ENCODE data around the gene C2orf72. TPM values are rescaled to one million over a fixed set of nuclear protein-coding genes. Genes with fewer than 3 reads are reported as not detected.

The C2orf72 gene
- total and polyA plus RNA-seq, 2 donors (not counting 1 experiment from before 2014, with no cell fraction given): not detected

GRCh38 chr2:230990131-230990898, 47.0 kb upstream of the C2orf72 start:
- POLR2A ChIA-PET: no interaction called here
- DNase-seq (no peak), ATAC-seq (ENCODE audit: low read depth) (no peak)
- Mint-ChIP-seq H3K27me3 (peaks cover 30% of the 10 kb centered on the region), H3K4me1 (peaks cover 6% of the 10 kb centered on the region), H3K9me3 (ENCODE audit: insufficient read depth) (no peaks in the 10 kb centered on the region), H3K4me3 (no peak overlapping the region), H3K27ac (no peak overlapping the region)
- CTCF ChIA-PET: interaction anchor here (8.7 to 9.7 kb wide), 2 partner anchors 142 to 165 kb away, joined by 93 to 200 read pairs; no protein-coding TSS in a partner anchor
- WGBS (ENCODE audit: insufficient coverage): 58% methylated on average over 70 of the region's 70 CpGs
- Histone ChIP-seq H3K4me3 (ENCODE audit: control extremely low read depth in 1 of 5, extremely low read depth in 1 of 5, insufficient read depth in 1 of 5, low read depth in 2 of 5, low read length in 4 of 5) (no peak overlapping the region), H3K27ac (ENCODE audit: low read length in 2 of 2) (no peak overlapping the region), H3K4me1 (ENCODE audit: control insufficient read depth in 2 of 2, insufficient read depth in 2 of 2, low read length in 2 of 2) (peaks cover 6 to 8% of the 10 kb centered on the region in 2 donors), H3K79me2 (ENCODE audit: control insufficient read depth, insufficient read depth, low read length) (no peaks in the 10 kb centered on the region), H2AFZ (ENCODE audit: insufficient read depth, low read depth, low read length, poor library complexity, severe bottlenecking) (no peak overlapping the region), H3K27me3 (replicated peaks in 1 of 4; ENCODE audit: control extremely low read depth in 1 of 4, control insufficient read depth in 3 of 4, insufficient read depth in 4 of 4, low read length in 3 of 4) (peaks cover 0 to 20% (median 2%) of the 10 kb centered on the region in 4 experiments), H3K36me3 (replicated peaks in 1 of 2; ENCODE audit: control extremely low read depth in 1 of 2, control insufficient read depth in 1 of 2, extremely low read depth in 1 of 2, insufficient read depth in 2 of 2, low read length in 1 of 2) (no peaks in the 10 kb centered on the region), H4K20me1 (ENCODE audit: control insufficient read depth, insufficient read depth, low read length, poor library complexity, severe bottlenecking) (no peaks in the 10 kb centered on the region), H3K4me2 (replicated peaks; ENCODE audit: low read depth, low read length, poor library complexity, severe bottlenecking) (no peak overlapping the region), H3K9ac (ENCODE audit: low read length) (no peak overlapping the region), H3K9me3 (ENCODE audit: control extremely low read depth in 1 of 3, control insufficient read depth in 2 of 3, insufficient read depth in 1 of 3, low read length in 2 of 3) (no peaks in the 10 kb centered on the region)
- intact Hi-C loops (cut with micrococcal nuclease): no loop called here
- no peak for TF ChIP-seq EZH2 (IDR thresholded peaks at IDR 0.05; ENCODE audit: borderline replicate concordance, insufficient read depth, low read depth, low read length, poor library complexity, severe bottlenecking)
- no peak for TF ChIP-seq CTCF (IDR thresholded peaks at IDR 0.05)

- intact Hi-C loops (cut with micrococcal nuclease): no loop called here
- no peak overlapping the region for H2AFZ ChIP-seq (ENCODE audit: insufficient read depth, low read depth, low read length, poor library complexity, severe bottlenecking)
- no peak overlapping the region for H3K4me2 ChIP-seq (replicated peaks; ENCODE audit: low read depth, low read length, poor library complexity, severe bottlenecking)
- ChIA-PET POLR2A (no interaction called here), CTCF (interaction anchor here (8.7 to 9.7 kb wide), 2 partner anchors 142 to 166 kb away, joined by 93 to 200 read pairs; no protein-coding TSS in a partner anchor)
- ATAC-seq (ENCODE audit: low read depth) (no peak), DNase-seq (no peak)
- no peaks in the 10 kb centered on the region for H3K79me2 ChIP-seq (ENCODE audit: control insufficient read depth, insufficient read depth, low read length)
- no peak overlapping the region for H3K27ac ChIP-seq (ENCODE audit: low read length in 2 of 2)
- 53% methylated on average over 27 of the region's 27 CpGs for WGBS (ENCODE audit: insufficient coverage)
- no peaks in the 10 kb centered on the region for H3K36me3 ChIP-seq (replicated peaks in 1 of 2; ENCODE audit: control extremely low read depth in 1 of 2, control insufficient read depth in 1 of 2, extremely low read depth in 1 of 2, insufficient read depth in 2 of 2, low read length in 1 of 2)
- H3K9ac ChIP-seq (ENCODE audit: low read length): no peak overlapping the region
- TF ChIP-seq EZH2 (IDR thresholded peaks at IDR 0.05; ENCODE audit: borderline replicate concordance, insufficient read depth, low read depth, low read length, poor library complexity, severe bottlenecking) (no peak), CTCF (IDR thresholded peaks at IDR 0.05) (no peak)
- H4K20me1 ChIP-seq (ENCODE audit: control insufficient read depth, insufficient read depth, low read length, poor library complexity, severe bottlenecking): no peaks in the 10 kb centered on the region
- H3K4me1 Mint-ChIP-seq: peaks cover 3% of the 10 kb centered on the region
- no peak overlapping the region for H3K4me3 Mint-ChIP-seq
- no peak overlapping the region for H3K27ac Mint-ChIP-seq
- peaks cover 33% of the 10 kb centered on the region for H3K27me3 Mint-ChIP-seq
- no peaks in the 10 kb centered on the region for H3K9me3 ChIP-seq (ENCODE audit: control extremely low read depth in 1 of 3, control insufficient read depth in 2 of 3, insufficient read depth in 1 of 3, low read length in 2 of 3)
- H3K4me3 ChIP-seq (ENCODE audit: control extremely low read depth in 1 of 5, extremely low read depth in 1 of 5, insufficient read depth in 1 of 5, low read depth in 2 of 5, low read length in 4 of 5): no peak overlapping the region
- peaks cover 0 to 20% (median 2%) of the 10 kb centered on the region in 4 experiments for H3K27me3 ChIP-seq (replicated peaks in 1 of 4; ENCODE audit: control extremely low read depth in 1 of 4, control insufficient read depth in 3 of 4, insufficient read depth in 4 of 4, low read length in 3 of 4)
- no peaks in the 10 kb centered on the region for H3K9me3 Mint-ChIP-seq (ENCODE audit: insufficient read depth)
- H3K4me1 ChIP-seq (ENCODE audit: control insufficient read depth in 2 of 2, insufficient read depth in 2 of 2, low read length in 2 of 2): peaks cover 6 to 8% of the 10 kb centered on the region in 2 donors
Observed at GRCh38 chr2:230990899-230991150, 46.5 kb upstream of the C2orf72 start.

All from B cell (primary cell).